GM12873 (cell line): ENCODE data around the gene LRATD1.
A peak's percentile ranks its signal among the peaks of the same experiment; 100 is the strongest.

Experiments used
- TF ChIP-seq, protein P1 (sequence below): IDR thresholded peaks from 2 replicates; pipeline ENCODE4 v1.5.1; 2012; ENCODE audit warnings: low read depth, mild to moderate bottlenecking, moderate library complexity, low read length, control low read depth; ENCODE audit not compliant: insufficient read depth; ENCODE audit errors: missing control alignments

Gene LRATD1

DNA sequence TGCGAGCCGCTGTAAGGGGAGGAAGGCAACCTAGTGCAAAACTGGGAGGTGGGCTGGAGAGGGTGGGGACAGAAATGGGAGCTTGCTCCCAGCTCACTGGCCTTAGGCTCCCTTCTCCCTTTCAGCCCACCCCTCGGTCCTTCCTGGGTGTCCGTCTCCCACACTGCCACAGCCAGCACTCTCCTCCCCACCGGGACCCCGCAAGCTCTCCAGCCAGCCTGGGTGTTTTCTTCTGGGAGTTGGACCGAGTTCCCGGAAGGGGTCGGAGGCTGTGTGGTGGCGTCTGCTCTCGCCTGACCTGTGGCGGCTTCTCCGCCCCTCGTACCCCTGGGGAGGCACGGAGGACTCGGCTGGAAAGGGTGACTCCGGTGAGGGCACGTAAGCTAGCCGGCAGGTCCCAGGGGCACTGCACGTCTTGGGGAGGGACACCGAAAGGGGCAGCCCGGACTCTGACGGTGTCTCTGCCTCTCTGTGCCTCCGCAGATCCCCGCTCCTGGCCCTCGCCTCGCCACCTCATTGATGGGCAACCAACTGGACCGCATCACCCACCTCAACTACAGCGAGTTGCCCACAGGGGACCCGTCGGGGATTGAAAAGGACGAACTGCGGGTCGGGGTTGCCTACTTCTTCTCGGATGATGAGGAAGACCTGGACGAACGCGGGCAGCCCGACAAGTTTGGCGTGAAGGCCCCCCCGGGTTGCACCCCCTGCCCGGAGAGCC, 1.1 kb downstream of the LRATD1 start:
- TF ChIP-seq, protein P1, sequence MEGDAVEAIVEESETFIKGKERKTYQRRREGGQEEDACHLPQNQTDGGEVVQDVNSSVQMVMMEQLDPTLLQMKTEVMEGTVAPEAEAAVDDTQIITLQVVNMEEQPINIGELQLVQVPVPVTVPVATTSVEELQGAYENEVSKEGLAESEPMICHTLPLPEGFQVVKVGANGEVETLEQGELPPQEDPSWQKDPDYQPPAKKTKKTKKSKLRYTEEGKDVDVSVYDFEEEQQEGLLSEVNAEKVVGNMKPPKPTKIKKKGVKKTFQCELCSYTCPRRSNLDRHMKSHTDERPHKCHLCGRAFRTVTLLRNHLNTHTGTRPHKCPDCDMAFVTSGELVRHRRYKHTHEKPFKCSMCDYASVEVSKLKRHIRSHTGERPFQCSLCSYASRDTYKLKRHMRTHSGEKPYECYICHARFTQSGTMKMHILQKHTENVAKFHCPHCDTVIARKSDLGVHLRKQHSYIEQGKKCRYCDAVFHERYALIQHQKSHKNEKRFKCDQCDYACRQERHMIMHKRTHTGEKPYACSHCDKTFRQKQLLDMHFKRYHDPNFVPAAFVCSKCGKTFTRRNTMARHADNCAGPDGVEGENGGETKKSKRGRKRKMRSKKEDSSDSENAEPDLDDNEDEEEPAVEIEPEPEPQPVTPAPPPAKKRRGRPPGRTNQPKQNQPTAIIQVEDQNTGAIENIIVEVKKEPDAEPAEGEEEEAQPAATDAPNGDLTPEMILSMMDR, result no peak

DNA sequence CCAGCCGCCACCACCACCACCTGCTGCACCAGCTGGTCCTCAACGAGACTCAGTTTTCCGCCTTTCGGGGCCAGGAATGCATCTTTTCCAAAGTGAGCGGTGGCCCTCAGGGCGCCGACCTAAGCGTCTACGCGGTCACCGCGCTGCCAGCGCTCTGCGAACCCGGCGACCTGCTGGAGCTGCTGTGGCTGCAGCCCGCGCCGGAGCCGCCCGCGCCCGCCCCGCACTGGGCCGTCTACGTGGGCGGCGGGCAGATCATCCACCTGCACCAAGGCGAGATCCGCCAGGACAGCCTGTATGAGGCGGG, 1.6 kb downstream of the LRATD1 start:
- TF ChIP-seq, protein P1, result no peak

DNA sequence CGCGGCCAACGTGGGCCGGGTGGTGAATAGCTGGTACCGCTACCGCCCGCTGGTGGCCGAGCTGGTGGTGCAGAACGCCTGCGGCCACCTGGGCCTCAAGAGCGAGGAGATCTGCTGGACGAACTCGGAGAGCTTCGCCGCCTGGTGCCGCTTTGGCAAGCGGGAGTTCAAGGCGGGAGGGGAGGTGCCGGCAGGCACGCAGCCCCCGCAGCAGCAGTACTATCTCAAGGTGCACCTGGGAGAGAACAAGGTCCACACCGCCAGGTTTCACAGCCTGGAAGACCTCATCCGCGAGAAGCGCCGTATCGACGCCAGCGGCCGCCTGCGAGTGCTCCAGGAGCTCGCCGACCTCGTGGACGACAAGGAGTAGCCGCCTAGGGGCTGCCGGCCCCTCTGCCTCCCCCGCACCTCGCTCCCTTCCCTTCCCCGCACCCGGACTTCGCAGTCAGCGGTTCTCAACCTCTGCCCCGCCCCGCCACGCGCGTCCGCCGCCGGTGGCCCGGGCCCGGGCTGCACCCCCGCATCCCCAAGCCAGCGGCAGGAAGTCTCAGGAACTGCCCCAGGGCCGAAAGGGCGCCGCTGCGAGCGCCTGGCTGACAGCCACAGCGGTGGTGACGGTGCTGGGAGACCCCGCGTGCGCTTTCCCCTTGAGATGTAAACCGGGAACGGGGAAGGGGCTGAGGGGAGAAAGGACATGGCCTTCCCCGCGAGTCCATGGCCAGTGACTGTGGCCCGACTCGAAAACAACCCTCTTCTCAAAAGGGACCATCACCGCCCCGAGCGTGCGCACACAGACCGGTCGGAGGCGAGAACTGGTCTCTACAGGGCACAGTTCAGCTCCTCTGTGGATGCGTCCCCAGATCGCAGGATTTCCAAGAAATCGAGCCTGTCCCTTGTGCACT, 2.2 kb downstream of the LRATD1 start:
- TF ChIP-seq, protein P1, result no peak

DNA sequence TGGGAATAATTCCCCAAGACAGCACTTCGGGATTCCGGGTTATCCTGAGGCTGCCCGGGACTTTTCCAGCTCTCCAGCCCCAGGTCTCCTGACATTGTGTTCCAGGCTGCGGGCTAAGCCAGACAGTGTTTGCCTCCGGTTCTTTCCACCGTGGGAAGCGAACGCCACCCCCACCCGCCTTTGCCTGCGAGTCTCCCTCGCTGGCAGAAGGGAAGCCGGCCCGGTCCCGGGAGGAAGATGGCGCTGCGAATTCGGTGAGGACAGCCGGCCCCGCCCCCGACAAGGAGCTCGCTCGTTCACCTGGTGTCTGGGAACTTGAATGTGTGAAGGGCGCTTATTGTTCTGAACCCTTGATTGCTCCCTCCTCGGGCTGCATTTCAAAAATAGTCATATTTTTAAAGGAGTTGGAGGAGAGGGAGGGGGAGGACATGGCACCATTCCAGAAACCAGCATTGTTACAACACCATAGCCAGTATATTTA, 2.9 kb downstream of the LRATD1 start:
- TF ChIP-seq, protein P1, result no peak

DNA sequence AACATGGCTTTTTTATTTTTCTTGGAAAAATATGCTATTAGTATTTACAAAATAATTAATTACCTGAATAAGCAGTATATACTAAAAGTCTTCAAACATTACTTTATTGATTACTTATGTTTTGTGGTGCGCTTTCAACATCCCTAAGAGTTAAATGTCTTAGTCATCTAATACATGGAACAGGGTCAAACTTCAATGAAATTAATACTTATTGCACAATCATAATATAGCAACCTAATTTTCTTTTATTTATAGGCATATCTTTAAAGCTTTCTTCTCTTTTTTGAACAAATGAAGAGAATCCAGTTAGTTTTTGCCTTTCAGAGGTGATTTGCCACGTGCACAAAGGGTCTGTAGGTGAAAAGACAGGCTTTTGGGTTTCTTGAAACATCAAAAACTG, 6.0 kb downstream of the LRATD1 start:
- TF ChIP-seq, protein P1, result no peak

DNA sequence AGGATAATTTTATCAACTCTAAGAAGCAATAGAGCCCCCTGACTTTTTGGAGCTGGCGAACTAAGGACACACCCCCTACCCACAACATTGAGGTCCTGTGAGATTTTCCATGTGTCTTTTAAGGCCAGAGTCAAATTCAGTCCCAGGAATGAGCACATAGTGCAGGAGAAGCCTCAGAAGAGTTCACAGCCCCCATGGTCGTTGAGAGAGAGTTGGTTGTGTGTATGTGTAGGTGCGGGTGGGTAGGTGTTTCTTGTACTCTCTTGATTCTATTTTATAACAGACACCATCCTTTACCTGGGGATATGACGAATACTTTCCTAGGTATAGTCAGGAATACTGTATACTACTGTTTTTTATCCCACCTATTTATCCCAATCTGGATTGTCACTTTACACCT, 8.6 kb downstream of the LRATD1 start:
- TF ChIP-seq, protein P1, result no peak

DNA sequence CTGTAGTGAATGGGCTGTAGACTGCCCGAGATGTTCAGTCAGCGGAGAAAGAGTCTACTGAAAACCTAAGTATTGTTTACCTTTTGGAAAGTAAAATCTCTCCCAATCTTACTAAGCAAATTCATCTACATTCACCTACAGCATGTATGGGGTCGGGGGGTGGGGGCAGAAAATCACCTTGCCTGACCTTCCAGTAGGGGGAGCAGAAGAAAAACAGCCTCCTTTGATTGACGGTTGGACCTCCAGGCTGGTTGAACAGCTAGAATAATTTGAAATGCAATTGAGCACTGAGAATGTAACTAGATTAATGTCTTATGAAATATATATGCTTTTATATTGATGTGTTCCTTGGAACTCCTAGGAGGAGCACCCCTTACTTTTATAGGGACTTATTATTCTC, 10.0 kb downstream of the LRATD1 start:
- TF ChIP-seq, protein P1, result peak; percentile 35
